HUES6 (cell line): ENCODE results near the gene FBXO17.

Experiments
- H3K27ac ChIP-seq: 2 replicates; pipeline ENCODE4 v1.7.0; 2013; ENCODE audit warnings: low read depth, mild to moderate bottlenecking, low read length, inconsistent platforms
- H3K27me3 ChIP-seq: 2 replicates; pipeline ENCODE4 v1.6.1; 2013; ENCODE audit warnings: low read length; ENCODE audit not compliant: control insufficient read depth, insufficient read depth
- H3K36me3 ChIP-seq: 2 replicates; pipeline ENCODE4 v1.6.1; 2013; ENCODE audit warnings: low read length; ENCODE audit not compliant: control insufficient read depth, insufficient read depth
- H3K4me1 ChIP-seq: 2 replicates; pipeline ENCODE4 v1.6.1; 2013; ENCODE audit warnings: low read length; ENCODE audit not compliant: control insufficient read depth, insufficient read depth
- H3K4me3 ChIP-seq: 2 replicates; pipeline ENCODE4 v1.5.1; 2013; ENCODE audit warnings: low read depth, low read length
- H3K9ac ChIP-seq: one replicate; pipeline ENCODE4 v1.6.1; 2013; ENCODE audit warnings: mild to moderate bottlenecking, low read length
- H3K9me3 ChIP-seq: 2 replicates; pipeline ENCODE4 v1.6.1; 2013; ENCODE audit warnings: low read depth, low read length; ENCODE audit not compliant: control insufficient read depth, insufficient read depth

FBXO17 gene

DNA sequence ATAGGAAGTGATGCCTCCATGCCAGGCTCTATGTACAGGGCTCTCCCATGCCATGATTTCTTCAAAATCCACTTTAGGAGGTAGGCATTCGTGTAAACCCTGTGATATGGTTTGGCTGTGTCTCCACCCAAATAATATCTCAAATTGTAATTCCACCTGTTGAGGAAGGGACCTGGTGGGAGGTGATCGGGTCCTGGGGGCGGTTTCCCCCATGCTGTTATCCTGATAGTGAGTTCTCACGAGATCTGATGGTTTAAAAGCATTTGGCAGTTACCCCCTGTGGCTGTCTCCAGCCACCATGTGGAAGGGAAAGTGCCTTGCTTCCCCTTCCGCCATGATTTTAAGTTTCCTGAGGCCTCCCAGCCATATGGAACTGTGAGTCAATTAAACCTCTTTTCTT lies 53.1 kb downstream of the FBXO17 start:
- H3K9ac ChIP-seq, result no peak overlapping the region
- no peak overlapping the region for H3K4me3 ChIP-seq
- H3K27me3 ChIP-seq, result no peaks in the 10 kb centered on the region
- no peak overlapping the region for H3K27ac ChIP-seq
- H3K36me3 ChIP-seq, result peaks cover 47% of the 10 kb centered on the region
- no peaks in the 10 kb centered on the region for H3K9me3 ChIP-seq
- no peaks in the 10 kb centered on the region for H3K4me1 ChIP-seq

DNA sequence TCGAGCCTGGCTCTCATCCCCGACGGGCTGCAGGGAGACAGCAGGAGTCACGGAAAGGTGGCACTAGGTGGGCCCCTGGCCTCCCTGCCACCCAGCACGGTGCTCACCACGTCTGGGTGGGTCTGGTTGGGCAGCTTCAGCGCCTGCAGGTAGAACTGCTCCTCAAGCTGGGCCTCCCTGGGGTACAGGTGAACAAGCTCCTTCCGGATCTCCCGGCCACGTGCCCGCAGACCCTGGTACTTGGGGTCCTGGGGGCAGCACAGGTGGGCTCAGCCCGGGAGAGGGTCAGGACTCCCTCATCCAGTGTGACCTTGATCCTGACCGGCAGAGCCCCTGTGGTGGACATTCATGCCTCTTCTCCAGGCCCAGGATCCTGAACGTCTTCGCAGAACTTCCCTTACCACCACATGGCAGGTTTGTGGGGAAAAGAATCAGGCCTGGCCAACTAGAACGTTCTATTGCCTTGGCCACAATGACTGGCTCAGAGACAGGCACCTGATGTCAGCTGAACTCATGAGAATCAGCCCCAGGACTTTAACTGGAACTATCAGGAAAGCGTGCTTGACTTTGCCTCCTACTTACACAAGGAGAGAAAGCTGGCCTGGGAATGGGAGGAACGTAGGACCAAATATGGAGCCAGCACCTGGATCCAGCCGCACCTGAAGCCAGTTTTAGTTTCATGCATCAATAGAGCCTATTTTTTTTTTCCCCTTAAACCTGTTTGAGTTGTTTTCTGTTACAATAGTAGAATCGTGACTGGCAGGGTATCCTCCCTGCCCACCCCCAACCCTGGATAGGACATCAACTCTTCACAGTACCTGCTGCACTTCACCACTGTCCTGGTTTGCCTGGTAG lies 53.9 kb downstream of the FBXO17 start:
- peaks cover 47% of the 10 kb centered on the region for H3K36me3 ChIP-seq
- no peak overlapping the region for H3K27ac ChIP-seq
- no peaks in the 10 kb centered on the region for H3K4me1 ChIP-seq
- no peaks in the 10 kb centered on the region for H3K9me3 ChIP-seq
- no peak overlapping the region for H3K9ac ChIP-seq
- H3K27me3 ChIP-seq, result no peaks in the 10 kb centered on the region
- H3K4me3 ChIP-seq, result no peak overlapping the region

DNA sequence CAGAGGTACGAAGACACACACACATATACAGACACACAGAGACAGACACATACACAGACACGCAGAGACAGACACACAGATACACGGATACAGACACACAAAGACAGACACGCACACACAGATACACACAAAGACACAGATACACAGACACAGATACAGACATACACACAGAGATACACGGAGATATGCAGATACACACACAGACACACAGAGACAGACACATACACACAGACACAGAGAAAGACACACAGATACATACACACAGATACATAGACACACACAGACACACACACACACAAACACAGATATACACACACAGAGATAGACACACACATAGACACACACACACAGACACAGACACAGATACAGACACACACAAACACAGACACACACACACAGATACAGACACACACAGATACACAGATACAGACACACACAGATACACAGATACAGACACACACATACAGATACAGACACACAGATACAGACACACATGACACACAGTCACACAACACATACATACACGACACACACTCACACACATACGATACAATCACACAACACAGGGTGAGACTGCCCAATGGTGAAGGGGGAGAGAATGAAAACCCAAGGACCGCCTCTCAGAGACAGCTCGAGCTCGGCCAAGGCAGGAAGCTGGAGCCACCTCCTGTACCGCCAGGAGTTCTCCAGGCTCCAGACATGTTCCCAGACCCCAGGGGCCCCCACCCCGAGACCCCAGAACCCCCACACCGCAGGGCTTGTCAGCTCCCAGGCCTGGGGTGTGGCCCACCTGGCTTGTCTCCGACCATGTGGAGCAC lies 54.7 kb downstream of the FBXO17 start:
- Histone ChIP-seq H3K9ac (no peak overlapping the region), H3K27ac (no peak overlapping the region), H3K4me3 (no peak overlapping the region), H3K27me3 (no peaks in the 10 kb centered on the region), H3K9me3 (no peaks in the 10 kb centered on the region), H3K4me1 (no peaks in the 10 kb centered on the region), H3K36me3 (peaks cover 46% of the 10 kb centered on the region)

DNA sequence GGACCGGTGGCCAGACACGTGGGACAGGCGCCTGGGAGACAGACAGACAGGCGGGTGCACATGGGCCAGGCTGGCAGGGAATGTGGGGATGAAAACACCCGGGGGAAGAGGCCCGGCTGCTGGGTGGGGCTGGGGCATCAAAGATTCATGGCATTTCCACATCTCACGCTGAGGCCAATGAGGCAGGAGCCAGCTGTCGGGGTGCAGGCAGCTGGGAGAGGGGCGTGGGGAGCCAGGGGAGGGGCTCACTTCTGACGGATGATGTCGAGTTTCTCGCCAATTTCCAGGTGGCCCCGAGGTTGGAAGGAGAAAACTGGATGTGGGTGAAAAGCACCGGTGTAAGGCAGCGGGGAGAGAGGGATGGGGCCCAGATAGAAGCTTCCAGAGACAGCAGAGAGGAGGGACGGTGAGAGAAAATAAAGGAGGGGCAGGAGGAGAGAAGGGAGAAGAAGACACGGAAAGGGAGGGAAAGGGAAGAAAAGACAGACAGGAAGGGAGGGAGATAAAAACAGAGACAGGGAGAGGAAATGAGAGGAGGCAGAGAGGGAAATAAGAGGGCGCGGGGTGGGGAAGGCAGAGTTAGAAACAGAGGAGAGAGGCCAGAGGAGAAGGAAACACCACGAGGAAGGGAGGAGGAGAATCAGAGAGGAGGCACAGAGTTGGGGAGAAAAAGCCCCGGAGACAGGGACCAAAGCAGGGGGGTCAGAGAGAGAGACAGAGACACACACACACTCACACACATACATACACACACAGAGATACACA lies 55.5 kb downstream of the FBXO17 start:
- H3K27ac ChIP-seq, result no peak overlapping the region
- no peaks in the 10 kb centered on the region for H3K4me1 ChIP-seq
- no peaks in the 10 kb centered on the region for H3K9me3 ChIP-seq
- H3K27me3 ChIP-seq, result no peaks in the 10 kb centered on the region
- H3K9ac ChIP-seq, result no peak overlapping the region
- H3K4me3 ChIP-seq, result no peak overlapping the region
- peaks cover 43% of the 10 kb centered on the region for H3K36me3 ChIP-seq

DNA sequence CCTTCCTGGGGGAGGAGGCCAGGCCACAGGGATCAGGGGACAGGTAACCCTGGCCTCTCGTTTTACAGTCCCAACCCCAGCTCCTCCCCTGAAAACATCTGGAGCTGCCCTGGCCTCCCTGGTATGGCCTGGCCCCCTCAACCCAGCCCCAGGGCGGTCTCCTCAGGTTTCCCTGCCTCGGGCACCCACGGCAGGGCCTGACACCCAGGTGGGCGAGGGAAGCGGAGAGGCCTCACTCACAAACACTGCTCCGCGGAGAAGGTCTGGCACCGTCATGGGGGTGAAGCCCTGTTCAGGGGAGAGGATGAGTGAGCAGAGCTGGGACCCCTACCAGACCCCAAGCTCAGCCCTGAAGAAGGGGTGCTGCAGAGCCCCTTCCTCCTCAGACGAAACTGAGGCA lies 57.0 kb downstream of the FBXO17 start:
- H3K27me3 ChIP-seq, result no peaks in the 10 kb centered on the region
- H3K9ac ChIP-seq, result no peak overlapping the region
- H3K4me1 ChIP-seq, result no peaks in the 10 kb centered on the region
- H3K36me3 ChIP-seq, result peaks cover 30% of the 10 kb centered on the region
- no peak overlapping the region for H3K4me3 ChIP-seq
- no peak overlapping the region for H3K27ac ChIP-seq
- no peaks in the 10 kb centered on the region for H3K9me3 ChIP-seq

DNA sequence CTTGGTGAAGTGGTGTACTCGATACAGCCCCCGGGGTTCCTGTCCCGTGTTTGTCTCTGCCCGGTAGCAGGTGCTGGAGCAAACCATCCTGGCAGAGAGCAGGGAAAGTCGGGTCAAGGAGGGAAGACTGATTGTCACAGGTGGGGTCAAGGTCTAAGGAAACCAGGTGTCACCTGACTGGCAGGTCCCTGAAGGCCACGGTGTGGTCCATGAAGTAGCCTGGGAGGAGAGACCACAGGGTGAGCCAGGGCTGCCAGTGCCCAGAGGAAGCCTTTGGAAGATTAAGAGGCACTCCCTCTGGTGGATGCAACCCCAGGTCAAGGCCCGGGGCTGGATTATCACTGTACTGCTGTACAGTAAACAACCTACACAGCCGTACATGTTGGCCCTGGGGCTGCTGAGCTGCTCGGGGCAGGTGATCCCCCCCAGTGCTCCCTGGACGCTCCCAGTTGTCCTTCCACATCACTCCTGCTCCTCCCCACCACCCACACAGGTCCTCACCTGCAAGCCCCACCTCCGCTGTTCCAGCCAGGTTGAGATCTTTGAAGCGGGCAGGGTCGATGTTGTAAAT lies 57.5 kb downstream of the FBXO17 start:
- Histone ChIP-seq H3K4me3 (no peak overlapping the region), H3K9ac (no peak overlapping the region), H3K27me3 (no peaks in the 10 kb centered on the region), H3K4me1 (no peaks in the 10 kb centered on the region), H3K9me3 (no peaks in the 10 kb centered on the region), H3K36me3 (peaks cover 30% of the 10 kb centered on the region), H3K27ac (no peak overlapping the region)

DNA sequence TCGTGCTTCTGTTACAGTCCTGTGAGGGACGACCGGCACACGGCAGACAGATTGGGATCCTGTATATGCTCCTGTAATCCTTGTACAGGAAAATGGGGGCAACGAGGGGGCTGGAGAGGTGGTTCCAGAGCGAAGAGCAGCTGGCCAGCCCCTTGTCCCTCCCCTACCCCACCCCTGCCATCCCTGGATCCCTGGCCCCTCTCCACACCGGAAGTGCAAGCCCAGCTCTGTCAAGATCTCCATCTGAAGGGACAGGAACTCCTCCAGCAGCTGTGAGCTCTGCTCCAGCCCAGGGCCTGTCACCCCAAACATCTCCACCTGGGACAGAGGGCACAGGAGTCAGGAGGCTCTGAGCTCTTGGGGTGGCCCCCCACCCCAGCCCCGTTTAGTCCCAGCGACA lies 58.0 kb downstream of the FBXO17 start:
- Histone ChIP-seq H3K27ac (no peak overlapping the region), H3K9ac (no peak overlapping the region), H3K27me3 (peaks cover 4% of the 10 kb centered on the region; the same call in 1 of the 2 replicates), H3K4me3 (no peak overlapping the region), H3K36me3 (peaks cover 30% of the 10 kb centered on the region), H3K4me1 (no peaks in the 10 kb centered on the region), H3K9me3 (no peaks in the 10 kb centered on the region)

DNA sequence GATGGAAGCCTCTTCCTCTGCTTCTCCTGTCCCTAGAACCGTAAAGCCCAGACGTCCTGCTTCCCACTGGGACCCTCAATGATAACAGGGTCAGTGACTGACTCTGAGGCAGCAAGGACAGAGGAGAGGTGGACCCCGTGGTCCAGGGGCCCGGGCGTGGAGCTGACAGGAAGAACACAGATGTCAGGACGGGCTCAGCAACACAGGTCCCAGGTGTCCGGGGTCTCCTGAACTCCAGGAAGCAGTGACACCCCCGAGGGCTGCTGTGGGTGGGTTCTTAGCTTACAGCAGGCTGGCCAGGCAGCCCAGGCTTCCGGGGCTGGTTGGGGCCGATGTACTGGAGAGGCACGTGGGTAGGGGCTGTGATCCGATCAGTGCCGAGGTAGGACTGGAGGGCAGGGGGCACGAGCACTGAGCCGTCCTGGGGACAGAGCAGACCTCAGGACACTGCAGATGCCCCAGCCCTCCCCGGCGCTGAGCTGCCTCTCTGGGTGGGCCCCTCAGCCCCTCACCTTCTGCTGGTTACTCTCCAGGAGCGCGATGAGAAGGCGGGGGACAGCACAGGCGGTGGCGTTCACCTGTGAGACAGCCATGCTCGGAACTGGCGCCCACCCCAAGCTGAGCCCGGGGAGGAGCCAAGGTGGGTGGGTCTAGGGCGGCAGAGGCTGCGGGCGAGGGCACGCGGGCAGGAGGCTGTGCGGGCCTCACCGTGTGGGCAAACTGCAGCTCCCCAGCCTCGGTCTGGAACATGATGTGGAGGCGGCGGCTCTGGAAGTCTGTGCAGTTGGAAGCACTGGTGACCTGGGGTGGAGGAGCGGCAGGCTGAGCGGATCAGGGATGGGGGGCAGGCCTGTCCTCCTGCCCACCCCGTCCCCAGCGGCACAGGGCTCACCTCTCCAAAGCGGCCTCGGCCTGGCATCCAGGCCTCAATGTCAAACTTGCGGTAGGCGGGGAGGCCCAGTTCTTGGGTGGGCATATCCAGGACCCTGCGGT lies 59.9 kb downstream of the FBXO17 start:
- Histone ChIP-seq H3K36me3 (peaks cover 17% of the 10 kb centered on the region), H3K9me3 (no peaks in the 10 kb centered on the region), H3K27ac (no peak overlapping the region), H3K4me3 (no peak overlapping the region), H3K27me3 (peaks cover 8% of the 10 kb centered on the region), H3K9ac (no peak overlapping the region), H3K4me1 (no peaks in the 10 kb centered on the region)

DNA sequence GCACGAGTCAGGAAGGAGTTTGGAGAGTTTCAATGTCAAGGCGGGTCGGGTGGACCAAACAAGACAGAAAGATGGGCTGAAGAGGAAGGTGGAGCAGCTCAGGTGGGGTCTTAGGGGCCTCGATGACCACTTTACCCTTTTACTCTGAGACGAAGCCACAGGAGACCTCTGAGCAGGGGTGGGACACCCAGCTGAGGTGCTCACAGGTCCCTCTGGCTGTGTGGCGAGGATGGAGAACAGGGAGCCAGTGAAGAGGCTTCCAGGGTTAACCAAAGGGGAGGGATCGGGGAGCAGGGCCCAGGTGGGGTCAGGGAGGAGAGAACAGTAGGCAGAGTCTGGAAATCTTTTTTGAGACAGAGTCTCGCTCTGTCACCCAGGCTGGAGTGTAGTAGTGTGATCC lies 61.6 kb downstream of the FBXO17 start:
- Histone ChIP-seq H3K27me3 (peaks cover 8% of the 10 kb centered on the region), H3K27ac (no peak overlapping the region), H3K9ac (no peak overlapping the region), H3K9me3 (no peaks in the 10 kb centered on the region), H3K36me3 (peaks cover 10% of the 10 kb centered on the region), H3K4me1 (no peaks in the 10 kb centered on the region), H3K4me3 (no peak overlapping the region)
